ACHN (cell line): ENCODE results near the gene THRA.
"Not testable (repeated sequence)": the region's sequence is repeated elsewhere in the genome, so short reads cannot be mapped to it uniquely, and the experiment has no call there.

ENCODE experiments used
- DNase-seq: peaks from one replicate; pipeline ENCODE4 v3.0.0-alpha.2; 2015
- in situ Hi-C: cut with HindIII; loops from 2 replicates; pipeline ENCODE4 v1.10.0; 2017; ENCODE audit warnings: low sequenced_read_pairs, low pct_ligation_motif_present, low pct_unique_long_range_greater_than_20kb

THRA gene

GRCh38 chr17:40122999-40123810, 60.4 kb downstream of the THRA start:
- in situ Hi-C loops = no loop called here
- DNase-seq = peak; percentile 49

GRCh38 chr17:40123811-40124114, 61.0 kb downstream of the THRA start:
- in situ Hi-C loops = no loop called here
- DNase-seq = no peak

- peak; percentile 32 for DNase-seq
- in situ Hi-C loops = no loop called here
Observed at GRCh38 chr17:40124279-40125141, 61.7 kb downstream of the THRA start.

GRCh38 chr17:40129498-40129897, 66.7 kb downstream of the THRA start:
- no peak for DNase-seq
- in situ Hi-C loops = no loop called here

- in situ Hi-C loops = no loop called here
- no peak for DNase-seq
Observed at GRCh38 chr17:40130352-40131042, 67.7 kb downstream of the THRA start.

- in situ Hi-C loops = no loop called here
- DNase-seq = no peak
Observed at GRCh38 chr17:40134184-40134583, 71.4 kb downstream of the THRA start.

- no peak for DNase-seq
- in situ Hi-C loops = no loop called here
Observed at GRCh38 chr17:40135817-40136216, 73.1 kb downstream of the THRA start.

- DNase-seq = no peak
- in situ Hi-C loops = no loop called here
Observed at GRCh38 chr17:40139566-40140058, 76.8 kb downstream of the THRA start.

- in situ Hi-C loops, DNase-seq: not testable (repeated sequence)
Observed at GRCh38 chr17:40143166-40143565, 80.4 kb downstream of the THRA start.
